ENCODE results near the gene MRPL50.

The MRPL50 gene

GRCh38 chr9:101427358-101427757 lies 28.9 kb upstream of the MRPL50 start:
- TF ChIP-seq CTCF (IDR thresholded peaks at IDR 0.05): no peak
- no peaks in the 10 kb centered on the region for H3K36me3 ChIP-seq
- no peaks in the 10 kb centered on the region for H3K9me3 ChIP-seq
- intact Hi-C loops (cut with DNase I; ENCODE audit: low total_unique reads): no loop called here
- H3K4me1 ChIP-seq: no peaks in the 10 kb centered on the region
- H3K4me3 ChIP-seq: no peak overlapping the region
- H3K27me3 ChIP-seq: no peaks in the 10 kb centered on the region
- DNase-seq: no peak
- H3K27ac ChIP-seq: no peak overlapping the region

- H3K4me1 ChIP-seq: peaks cover 0 to 4% (median 0%) of the 10 kb centered on the region in 4 donors
- intact Hi-C loops (cut with DNase I; ENCODE audit: low total_unique reads): no loop called here
- H3K9me3 ChIP-seq: peaks cover 0 to 34% (median 11%) of the 10 kb centered on the region in 3 donors
- H3K4me3 ChIP-seq: no peak overlapping the region
- DNase-seq: no peak
- peaks cover 14 to 32% (median 14%) of the 10 kb centered on the region in 3 donors for H3K36me3 ChIP-seq
- H3K27ac ChIP-seq: no peak overlapping the region
- TF ChIP-seq CTCF (IDR thresholded peaks at IDR 0.05): no peak
- H3K27me3 ChIP-seq: no peaks in the 10 kb centered on the region
Observed at GRCh38 chr9:101421653-101422065, 23.2 kb upstream of the MRPL50 start.

GRCh38 chr9:101419863-101420262 lies 21.4 kb upstream of the MRPL50 start:
- H3K27ac ChIP-seq: no peak overlapping the region
- H3K36me3 ChIP-seq: peaks cover 22 to 41% (median 22%) of the 10 kb centered on the region in 3 donors
- no peak for DNase-seq
- H3K4me3 ChIP-seq: no peak overlapping the region
- H3K9me3 ChIP-seq: peaks cover 0 to 48% (median 23%) of the 10 kb centered on the region in 3 donors
- peaks cover 0 to 4% (median 0%) of the 10 kb centered on the region in 4 donors for H3K4me1 ChIP-seq
- intact Hi-C loops (cut with DNase I; ENCODE audit: low total_unique reads): no loop called here
- H3K27me3 ChIP-seq: no peaks in the 10 kb centered on the region
- TF ChIP-seq CTCF (IDR thresholded peaks at IDR 0.05): no peak

GRCh38 chr9:101418518-101419430 lies 20.4 kb upstream of the MRPL50 start:
- Histone ChIP-seq H3K4me1 (peaks cover 0 to 4% (median 0%) of the 10 kb centered on the region in 4 donors), H3K9me3 (peaks cover 0 to 58% (median 32%) of the 10 kb centered on the region in 3 donors), H3K36me3 (peaks cover 31 to 50% (median 33%) of the 10 kb centered on the region in 3 donors), H3K27ac (no peak overlapping the region), H3K4me3 (no peak overlapping the region), H3K27me3 (no peaks in the 10 kb centered on the region)
- intact Hi-C loops (cut with DNase I; ENCODE audit: low total_unique reads): no loop called here
- TF ChIP-seq CTCF (IDR thresholded peaks at IDR 0.05): no peak
- DNase-seq: no peak

- peaks cover 0 to 4% (median 0%) of the 10 kb centered on the region in 4 donors for H3K4me1 ChIP-seq
- H3K9me3 ChIP-seq: peaks cover 0 to 66% (median 38%) of the 10 kb centered on the region in 3 donors
- H3K27ac ChIP-seq: no peak overlapping the region
- peaks cover 35 to 56% (median 39%) of the 10 kb centered on the region in 3 donors for H3K36me3 ChIP-seq
- intact Hi-C loops (cut with DNase I; ENCODE audit: low total_unique reads): no loop called here
- no peak for TF ChIP-seq CTCF (IDR thresholded peaks at IDR 0.05)
- no peak for DNase-seq
- no peak overlapping the region for H3K4me3 ChIP-seq
- no peaks in the 10 kb centered on the region for H3K27me3 ChIP-seq
Observed at GRCh38 chr9:101417977-101418376, 19.6 kb upstream of the MRPL50 start.

Data from tibial artery (tissue), 4 donors.